ENCODE data around the gene CCT6B.

CCT6B gene

DNA sequence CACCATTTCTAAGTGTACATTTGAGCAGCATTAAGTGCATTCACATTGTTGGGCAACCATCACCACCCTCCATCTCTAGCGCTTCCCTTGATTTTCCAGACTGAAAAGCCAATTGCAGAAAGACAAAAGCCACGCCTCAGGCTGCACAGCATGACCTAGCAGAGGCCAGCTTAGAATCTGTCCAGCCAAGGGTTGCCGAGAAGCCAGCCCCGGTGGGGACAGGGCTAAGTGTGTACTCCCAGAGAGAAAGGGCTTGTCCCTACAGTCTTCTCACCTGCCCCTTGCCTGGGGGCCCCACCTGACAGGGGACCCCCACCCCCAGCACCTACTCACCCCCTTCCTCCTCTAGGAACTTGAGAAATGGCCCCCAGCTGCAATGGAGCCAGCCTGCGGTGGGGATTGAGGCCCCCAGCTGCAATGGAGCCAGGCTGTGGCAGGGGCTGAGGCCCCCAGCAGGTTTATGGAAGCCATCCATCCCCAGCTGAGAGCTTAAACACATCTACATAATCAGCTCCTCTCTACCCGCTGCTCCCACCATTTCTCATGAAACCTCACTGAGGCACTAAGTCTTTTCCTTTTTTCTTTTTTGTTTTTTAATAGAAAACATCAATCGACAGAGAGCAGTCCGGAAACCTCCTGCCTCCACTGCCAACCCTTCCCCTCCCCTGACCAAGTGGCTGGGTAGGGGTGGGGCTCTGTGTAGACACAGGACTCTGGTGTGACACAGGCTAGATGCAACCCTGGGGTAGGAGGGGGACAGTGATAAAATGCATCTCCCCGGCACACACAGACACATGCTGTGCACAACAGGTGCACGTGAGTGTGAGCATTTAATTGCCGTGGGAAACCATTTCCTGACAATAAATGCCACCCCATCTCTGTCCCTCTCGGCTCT is 77.9 kb downstream of the CCT6B start:
- no peak for DNase-seq

DNA sequence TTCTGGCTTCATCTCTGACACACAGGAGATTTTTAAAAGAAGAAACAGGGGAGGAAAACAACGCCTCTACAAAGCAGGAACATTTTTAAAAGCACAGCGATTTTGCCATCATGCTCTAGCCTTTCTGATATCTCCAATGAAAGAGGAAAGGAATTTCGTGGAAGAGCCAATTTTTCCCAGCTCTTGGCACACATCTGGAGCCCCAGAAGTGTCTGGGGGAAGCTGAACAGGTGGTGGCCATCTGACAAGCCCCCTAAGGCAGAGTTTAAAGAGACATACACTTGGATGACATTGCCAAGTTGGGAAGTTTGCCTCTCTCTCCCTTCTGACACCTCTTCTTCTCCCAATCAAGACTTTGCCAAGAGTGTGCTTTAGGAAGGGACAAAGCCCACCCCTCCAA is 82.1 kb downstream of the CCT6B start:
- no peak for DNase-seq
